Stimulated activated CD4-positive, alpha-beta T cell treated with anti-CD3 and anti-CD28 coated beads, Interleukin-1b, Interleukin-23, amount 100 ng/mL, for 4 hours (primary cell): ENCODE measurements around the gene FAM8A1.

Experiments
- DNase-seq, 2 donors: peaks; one replicate each; pipeline ENCODE4 v3.0.0-alpha.2; 2020; ENCODE audit warnings: low read depth in 2 of 2

The FAM8A1 gene

DNA sequence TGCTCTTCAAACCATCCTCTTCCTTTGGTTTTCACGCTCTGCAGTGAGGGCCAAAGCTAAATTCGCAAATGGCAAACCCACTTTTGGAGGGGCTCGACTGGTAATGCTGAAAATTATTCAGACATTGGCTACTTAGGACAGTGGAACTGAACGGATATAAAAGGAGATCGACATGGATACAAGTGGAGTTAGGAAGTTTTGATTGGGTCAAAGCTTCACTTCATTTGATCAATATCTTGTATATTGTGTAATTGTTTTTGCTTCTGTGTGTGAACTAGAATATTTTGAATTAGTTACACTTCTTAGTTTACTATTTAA lies 1.2 kb downstream of the FAM8A1 start:
- DNase-seq: no peak

DNA sequence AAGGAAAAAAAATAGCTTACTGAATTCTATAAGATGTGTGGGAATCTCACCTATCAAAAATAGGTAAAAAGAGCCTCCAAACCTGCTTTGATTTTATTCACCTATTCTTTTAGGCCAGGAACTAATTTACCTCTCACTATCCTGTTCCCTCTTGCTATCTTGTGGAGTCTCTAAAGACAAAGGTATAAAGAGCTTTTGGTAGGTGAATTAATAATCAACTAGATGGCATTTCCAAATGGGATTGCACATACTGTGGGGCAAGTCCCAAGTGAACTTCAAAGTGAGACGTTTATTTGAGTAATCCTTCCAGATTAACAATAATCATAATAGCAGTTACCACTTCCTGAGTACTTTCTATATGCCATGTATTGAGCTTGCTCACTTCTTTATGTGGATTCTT lies 2.8 kb downstream of the FAM8A1 start:
- no peak for DNase-seq

DNA sequence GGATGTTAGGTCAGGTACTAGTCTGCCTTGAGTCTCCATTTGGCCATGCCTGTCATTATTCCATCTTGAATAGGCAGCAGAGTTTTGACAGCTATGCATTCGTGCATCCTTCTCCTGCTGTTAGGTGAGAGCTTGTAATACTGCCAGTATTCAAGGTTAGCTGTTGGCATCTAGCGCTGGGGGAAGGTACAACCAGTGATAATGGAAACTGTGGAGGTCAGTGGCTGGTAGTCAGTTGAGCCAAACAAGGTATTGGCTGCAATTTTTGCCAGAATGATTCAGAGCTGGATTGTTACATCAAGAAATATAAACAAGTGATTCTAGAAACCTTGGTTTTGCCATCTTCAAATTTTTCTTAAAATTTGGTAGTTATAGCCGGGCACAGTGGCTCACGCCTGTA lies 6.5 kb downstream of the FAM8A1 start:
- no peak for DNase-seq

DNA sequence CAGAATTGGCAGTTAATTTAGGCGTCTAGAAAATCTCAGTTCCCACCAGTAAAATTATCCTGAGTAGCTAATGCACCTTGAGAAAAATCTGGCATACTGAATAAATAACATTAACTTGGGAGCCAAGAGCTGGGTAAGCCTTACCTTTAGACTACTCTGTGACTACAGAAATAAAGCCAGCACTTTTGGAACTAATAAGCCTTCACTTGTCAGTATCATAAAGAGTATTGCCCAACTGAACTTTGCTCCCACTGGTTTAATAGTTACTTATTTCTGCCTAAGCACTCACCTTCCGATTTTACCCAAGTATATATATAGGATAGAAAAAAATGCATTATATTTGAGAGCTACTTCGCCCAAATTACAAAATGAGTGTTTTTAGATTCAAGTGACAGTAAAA lies 10.7 kb downstream of the FAM8A1 start:
- DNase-seq: no peak

DNA sequence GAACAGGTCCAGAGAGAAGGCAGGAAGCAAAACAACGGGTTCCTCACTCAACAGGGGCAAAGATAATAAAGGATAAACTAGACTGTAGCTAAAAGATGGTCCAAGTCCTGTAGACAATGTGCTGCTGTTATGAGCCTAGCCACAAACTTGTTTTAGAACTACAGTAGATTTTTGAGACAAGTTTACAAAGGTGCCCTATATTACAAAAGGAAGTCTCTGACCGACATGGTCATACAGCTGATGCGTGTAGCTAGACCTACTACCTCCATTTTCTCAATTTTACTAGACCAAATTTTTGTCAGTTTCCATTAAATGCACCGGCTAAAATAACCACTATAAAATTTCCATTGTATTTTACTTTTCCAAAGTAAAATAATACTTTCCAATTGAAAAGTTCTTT lies 11.9 kb downstream of the FAM8A1 start:
- DNase-seq: no peak

DNA sequence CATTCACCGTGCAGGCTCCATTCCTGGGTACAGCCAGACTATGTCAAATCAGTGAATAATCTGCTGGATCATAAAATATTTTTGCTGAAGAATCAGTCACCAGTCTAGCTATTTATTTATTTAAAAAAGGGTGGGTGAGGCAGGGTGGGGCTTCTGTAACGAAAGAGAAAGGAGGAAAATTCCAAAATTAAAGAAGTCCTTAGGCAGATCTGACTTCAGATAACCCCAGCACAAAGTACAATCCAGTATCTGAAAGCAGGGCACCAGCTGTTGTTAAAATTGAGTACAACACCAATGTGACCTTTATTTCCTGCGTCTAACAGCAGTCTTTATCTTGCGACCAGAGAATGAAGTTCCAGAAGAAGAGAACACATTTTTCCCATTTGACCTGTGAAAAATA lies 15.7 kb downstream of the FAM8A1 start:
- DNase-seq: no peak

DNA sequence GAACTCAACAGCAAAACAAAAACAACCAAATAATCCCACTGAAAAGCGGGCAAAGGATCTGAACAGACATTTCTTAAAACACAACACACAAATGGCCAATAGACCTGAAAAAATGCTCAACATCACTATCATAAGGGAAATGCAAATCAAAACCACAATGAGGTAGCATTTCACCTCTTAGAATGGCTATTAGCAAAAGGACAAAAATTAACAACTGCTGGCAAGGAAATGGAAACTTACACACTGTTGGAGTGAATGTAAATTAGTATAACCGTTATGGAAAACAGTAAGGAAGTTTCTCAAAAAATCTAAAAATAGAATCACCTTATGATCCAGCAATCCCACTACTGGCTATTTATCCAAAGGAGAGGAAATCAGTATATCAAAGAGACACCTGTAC lies 20.9 kb downstream of the FAM8A1 start:
- DNase-seq: no peak

DNA sequence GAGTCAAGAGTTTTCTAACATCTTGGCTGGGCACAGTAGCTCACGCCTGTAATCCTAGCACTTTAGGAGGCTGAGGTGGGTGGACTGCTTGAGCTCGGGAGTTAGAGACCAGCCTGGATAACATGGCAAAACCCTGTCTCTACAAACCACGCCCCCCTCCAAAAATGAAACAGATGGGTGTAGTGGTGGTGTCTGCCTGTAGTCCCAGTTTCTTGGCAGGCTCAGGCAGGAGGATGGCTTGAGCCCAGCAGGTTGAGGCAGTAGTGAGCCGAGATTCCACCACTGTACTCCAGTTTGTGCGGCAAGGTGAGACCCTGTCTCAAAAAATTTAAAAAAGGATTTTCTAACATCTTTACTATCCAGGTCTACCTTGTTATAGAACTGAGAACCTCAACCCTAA lies 22.0 kb downstream of the FAM8A1 start:
- no peak for DNase-seq

DNA sequence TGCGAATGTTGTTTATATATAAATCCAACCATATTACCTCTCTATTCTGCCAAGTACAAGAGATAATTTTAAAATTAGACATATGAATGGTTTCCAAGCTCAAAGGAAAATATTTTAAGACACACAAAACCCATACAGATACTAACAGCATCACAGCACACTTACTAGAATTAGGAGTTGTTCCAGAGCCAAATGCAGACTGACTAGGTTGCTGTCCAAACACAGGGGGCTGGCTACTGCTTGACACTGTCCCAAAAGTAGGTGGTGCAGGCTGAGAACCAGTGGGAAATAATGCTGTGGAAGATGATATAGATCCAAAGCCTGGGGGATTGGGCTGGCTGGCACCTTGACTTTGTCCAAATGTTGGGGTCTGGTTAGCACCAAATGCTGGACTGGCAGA lies 24.3 kb downstream of the FAM8A1 start:
- DNase-seq: no peak

DNA sequence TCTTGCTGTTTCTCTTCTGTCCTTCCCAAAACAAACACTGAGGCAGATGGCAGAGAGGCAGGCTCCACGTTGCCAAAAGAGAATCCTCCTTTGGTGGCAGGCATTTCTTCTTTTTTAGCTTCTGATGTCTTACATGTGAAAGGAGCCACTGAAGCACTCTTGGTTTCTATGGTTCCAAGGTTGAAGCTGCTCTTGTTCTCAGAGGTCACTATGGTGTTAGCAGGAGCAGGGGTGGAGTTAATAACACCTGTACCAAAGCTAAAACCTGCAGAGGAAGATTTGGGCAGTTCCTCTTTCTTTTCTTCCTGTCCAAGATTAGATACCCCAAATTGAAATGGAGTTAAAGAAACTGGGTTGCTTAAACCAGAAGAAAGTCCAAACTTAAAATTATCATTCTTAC lies 28.8 kb downstream of the FAM8A1 start:
- DNase-seq: no peak

DNA sequence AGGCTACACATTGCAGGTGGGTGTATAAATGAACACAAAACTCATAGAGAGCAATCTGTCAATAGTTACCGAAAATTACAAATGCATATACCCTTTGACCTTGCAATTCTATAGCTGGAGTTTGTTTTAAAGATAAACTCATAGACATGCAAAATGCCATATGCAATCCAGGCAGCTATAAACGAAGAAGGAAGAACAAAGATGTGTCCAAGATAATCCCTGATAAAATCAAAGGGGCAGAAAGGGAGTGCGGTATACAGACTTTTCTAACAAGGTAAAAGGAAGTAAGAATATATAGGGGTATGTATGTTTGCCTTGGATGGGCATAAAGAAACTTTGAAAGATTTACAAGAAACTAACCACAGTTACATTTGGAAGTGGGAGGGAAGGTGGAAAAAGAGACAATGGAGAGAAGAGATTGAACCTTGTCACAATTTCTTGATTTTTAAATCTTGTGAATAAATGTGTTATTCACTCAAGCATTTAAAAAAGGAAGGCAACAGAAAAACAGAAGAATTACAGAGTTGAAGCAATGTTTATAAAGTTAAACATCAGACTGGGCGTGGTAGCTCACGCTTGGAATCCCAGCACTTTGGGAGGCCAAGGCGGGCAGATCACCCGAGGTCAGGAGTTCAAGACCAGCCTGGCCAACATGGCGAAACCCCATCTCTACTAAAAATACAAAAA lies 29.9 kb downstream of the FAM8A1 start:
- no peak for DNase-seq

DNA sequence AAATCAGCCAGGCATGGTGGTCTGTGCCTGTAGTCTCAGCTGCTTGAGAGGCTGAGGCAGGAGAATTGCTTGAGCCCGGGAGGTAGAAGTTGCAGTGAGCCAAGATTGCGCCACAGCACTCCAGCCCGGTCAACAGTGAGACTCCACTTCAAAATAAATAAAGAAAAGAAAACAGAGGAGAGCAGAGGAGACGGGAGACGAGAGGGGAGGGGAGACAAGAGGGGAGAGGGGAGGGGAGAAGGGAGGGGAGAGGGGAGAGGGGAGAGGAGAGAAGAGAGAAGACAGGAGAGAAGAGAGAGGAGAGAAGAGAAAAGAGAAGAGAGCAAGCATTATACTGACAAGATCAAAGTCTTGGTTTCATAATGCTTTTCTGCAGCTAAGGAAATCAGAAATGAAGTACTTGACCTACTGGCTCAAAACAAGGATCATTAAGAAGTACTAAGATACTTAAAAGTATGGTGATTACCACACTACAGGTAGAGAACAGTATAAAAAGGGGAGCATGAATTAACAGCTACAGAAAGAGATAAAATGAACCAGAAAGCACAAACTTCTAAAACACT lies 30.5 kb downstream of the FAM8A1 start:
- DNase-seq: no peak

DNA sequence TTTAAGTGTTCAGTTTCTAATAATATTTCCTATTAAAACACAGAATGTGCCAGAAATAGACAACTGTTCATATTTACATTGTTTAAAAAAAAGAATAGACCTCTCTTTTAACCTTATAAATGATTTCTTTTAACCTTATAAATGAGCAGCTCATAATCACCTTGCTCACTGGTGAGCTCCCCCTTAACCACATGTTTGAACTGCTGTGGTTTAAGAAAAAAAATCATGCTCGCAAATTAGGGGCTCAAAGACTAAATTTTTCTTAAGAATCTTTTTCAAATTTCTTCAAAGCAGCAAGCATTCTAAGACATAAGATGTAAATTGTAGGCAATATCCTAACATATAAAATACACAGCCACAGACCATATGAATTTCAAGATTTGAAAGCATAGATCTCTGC lies 32.8 kb downstream of the FAM8A1 start:
- DNase-seq: no peak

DNA sequence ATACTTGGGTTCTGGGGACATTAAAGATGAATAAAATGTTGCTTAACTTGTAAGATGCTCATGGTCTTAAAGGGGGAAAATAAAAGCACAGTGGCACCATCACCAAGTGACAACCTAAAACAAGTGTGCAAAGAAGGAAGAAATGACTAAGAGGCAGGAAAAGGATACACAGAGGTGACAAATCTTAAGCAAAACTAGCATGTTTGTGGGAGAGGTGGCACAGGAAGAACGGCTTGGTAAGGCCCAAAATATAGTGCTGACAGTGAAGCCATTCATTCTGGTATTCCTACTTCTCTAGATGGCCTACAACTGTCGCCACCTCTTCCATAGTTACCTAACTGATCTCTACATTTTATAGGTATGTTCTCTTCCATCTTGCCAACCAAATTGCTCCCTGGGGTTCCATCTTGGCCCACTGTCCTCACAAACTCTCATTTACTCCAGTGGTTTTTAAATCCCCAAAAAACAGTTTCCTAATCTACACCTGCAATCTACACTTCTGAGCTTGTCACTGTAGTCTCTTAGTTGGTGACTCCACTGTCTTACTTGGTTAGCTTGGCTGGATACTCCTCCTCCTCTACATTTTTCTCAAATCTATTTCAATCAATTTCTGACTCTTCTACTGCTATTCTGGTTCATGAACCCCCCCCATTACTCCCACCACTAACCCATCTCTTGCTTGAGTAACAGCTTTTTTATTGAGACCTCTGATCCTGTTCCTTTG lies 33.5 kb downstream of the FAM8A1 start:
- DNase-seq: no peak

DNA sequence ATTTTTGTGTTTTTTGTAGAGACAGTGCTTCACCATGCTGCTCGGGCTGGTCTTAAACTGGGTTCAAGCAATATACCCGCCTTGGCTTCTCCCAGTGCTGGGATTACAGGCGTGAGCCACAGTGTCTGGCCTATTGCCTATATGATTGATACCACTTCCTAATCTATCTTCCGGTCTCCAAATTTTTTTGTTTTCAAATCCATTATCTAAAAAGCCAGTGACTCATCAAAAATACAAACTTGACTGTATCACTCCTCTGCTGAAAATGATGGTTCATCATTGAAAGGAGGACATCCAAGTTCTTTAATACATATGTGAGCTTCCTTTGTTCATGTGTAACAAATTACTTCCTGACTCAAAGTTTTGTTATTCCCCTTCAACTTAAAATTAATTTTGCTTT lies 35.5 kb downstream of the FAM8A1 start:
- DNase-seq: no peak

DNA sequence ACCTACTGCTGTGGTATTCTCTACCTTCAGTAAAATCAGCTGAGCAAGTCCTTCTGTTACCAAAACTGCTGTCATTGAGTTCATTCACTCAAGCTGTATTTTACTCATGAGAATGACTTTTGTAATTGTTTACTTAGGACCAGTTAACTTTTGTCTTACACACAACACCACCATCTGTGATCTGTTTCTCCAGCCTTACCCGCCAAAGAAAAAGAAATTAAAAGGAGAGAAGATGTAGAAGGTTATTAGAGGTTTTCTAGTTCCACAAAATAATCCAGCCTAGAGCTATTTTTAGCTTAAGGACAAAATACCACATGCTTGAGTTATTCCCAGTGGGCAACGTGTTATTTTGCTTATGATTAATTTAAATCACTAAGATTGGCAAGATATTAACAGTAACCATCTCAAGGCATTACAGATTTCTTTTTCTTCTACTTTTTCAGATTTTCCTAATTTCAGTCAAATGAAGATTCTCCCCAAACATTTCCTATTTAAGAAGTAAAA lies 38.2 kb downstream of the FAM8A1 start:
- no peak for DNase-seq

DNA sequence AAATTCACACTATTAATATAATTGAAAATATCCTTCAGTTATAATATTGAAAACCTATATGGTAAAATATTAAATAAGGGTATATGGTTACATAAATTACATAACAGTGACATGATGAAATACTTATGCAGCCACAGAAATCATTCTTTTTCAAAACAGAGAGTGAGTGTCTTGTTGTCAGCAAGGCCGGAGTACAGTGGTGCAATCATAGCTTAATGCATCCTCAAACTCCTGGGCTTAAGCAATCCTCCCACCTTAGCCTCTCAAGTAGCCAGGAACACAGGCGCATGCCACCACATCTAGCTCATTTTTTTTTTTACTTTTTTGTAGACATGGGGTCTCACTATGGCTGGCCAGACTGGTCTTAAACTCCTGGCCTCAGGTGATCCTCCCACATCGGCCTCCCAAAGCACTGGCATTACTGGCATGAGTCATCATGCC lies 40.4 kb downstream of the FAM8A1 start:
- DNase-seq: no peak

DNA sequence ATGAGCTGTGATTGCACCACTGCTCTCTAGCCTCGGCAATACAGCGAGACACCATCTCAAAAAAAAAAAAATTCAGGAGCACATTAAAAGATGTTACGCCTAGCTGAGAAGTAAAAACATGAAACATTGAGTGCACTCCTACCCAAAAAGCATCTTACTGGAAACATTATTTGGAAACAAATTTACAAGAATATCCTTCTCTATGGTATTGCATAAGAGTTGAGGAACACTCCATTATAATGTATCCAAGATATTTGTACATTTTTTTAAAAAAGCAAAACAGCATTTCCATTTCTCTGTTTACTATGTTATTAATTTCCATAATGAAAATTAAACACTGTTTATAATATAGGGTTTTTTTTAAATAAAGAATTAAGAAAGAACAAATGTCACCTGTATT lies 48.6 kb downstream of the FAM8A1 start:
- DNase-seq: no peak

DNA sequence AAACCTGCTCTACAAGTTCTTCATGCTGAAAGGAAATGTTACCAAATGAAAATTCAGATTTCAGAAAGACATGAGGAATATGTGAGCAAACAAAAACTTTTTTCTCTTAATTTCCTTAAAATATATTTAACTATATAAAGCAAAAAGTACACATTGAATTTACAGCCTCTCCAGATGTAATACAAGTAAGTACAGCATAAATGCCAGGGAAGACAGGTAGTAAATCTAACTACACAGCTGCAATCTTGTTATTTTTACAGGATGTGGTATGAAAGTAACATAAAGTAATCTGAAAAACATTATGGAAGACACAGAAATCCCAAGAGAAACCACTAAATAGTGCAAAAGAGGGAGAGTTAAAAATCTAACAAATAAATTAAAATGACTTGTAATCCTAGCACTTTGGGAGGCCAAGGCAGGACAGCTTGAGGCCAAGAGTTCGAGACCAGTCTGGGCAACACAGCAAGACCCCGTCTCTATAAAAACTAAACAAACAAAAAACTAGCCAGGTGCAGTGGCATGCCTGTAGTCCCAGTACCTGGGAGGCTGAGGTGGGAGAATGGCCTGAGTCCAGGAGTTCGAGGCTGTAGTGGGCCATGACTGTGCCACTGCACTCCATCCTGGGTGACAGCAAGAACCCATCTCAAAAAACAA lies 50.7 kb downstream of the FAM8A1 start:
- no peak for DNase-seq

DNA sequence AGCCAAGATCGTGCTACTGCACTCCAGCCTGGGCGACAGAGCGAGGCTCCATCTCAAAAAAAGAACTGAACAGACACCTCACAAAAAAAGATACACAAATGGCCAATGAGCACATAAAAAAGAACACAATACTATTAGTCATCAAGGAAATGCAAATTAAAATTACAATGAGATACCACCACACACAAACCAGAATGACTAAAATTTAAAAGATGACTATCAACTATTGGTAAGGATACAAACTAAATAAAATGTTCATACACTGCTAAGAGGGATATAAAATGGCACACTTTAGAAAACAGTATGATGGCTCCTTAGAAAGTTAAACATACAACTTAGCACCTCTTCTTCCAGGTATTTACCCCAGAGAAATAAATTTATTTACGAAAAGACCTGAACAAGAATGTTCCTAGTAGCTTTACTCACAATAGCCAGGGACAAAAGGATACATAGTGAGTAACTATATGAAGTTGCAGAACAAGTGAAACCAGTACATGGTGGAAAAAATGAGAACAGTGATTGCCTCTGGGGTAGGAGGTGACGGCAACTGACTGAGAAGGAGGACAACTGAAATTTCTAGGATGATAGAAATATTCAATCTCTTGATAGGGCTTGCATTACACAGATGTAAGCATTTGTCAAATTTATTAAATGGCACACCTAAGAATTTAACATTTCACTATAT lies 53.2 kb downstream of the FAM8A1 start:
- DNase-seq: no peak

DNA sequence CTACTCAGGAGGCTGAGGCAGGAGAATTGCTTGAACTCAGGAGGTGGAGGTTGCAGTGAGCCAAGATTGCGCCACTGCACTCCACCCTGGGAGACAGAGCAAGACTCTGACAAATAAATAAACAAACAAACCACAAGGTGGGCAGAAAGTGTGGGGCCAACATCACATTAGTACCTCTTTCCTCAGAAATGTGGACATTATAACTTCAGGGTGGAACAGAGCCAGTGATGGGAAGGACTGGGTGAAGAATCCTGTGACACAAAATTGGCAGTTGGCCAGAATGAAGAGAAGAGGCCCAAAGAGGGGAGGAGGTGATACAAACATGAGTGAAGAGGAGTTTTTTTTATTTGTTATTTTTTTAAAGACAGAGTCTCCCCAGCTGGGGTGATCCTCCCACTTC lies 56.0 kb downstream of the FAM8A1 start:
- no peak for DNase-seq

DNA sequence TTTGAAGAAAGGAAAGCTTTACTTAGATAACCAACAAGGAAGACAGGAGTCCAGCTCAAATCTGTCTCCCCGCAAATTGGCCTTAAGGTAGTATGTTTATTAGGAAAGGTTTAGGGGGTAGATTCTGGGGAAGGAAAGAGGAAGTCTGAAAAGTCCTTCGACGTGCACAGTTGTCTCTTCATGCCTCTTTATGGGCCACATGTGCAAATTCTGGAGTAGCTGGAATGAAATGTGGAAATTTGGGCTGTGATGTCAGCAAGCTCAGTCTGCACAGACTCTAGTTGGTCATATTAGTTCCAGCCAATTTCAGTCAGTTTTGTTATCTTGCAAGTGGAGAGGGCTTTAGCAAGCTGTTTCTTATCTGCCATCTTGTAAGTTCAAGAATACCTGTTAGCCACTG lies 56.5 kb downstream of the FAM8A1 start:
- no peak for DNase-seq
